Measurements from ENCODE around the gene ATG101. TPM values are rescaled to one million over a fixed set of nuclear protein-coding genes. Genes with fewer than 3 reads are reported as not detected.

ATG101 gene
- polyA plus RNA-seq, 1 experiment: 163 TPM

DNA sequence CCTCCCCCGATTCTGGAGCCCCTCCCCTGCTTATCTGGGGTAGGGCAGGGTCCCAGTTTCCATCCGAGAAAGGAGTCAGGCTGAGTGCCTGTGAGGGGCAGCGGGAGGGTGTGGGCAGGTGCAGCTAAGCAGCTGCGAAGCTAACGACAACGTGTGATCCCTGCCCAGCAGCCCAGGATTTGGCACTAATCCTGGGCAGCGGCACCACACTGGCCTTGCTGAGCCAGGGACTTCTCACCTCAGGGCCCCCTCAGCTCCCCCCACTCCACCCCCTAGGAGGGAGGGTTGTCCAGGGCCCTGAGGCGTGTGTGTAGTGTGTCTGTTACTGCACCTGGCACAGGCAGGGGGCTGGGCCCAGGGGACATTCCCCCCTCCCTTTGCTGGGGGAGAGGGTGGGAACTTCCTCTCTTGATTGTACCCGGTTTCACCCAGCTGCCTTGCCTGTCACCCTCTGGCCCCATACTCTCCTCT lies 11.5 kb downstream of the ATG101 start:
- TF ChIP-seq, protein P1, sequence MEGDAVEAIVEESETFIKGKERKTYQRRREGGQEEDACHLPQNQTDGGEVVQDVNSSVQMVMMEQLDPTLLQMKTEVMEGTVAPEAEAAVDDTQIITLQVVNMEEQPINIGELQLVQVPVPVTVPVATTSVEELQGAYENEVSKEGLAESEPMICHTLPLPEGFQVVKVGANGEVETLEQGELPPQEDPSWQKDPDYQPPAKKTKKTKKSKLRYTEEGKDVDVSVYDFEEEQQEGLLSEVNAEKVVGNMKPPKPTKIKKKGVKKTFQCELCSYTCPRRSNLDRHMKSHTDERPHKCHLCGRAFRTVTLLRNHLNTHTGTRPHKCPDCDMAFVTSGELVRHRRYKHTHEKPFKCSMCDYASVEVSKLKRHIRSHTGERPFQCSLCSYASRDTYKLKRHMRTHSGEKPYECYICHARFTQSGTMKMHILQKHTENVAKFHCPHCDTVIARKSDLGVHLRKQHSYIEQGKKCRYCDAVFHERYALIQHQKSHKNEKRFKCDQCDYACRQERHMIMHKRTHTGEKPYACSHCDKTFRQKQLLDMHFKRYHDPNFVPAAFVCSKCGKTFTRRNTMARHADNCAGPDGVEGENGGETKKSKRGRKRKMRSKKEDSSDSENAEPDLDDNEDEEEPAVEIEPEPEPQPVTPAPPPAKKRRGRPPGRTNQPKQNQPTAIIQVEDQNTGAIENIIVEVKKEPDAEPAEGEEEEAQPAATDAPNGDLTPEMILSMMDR (IDR thresholded peaks at IDR 0.05; ENCODE audit: insufficient read depth, low read depth, low read length): no peak
- H3K36me3 ChIP-seq (ENCODE audit: control insufficient read depth, insufficient read depth, low read length): peaks cover 9% of the 10 kb centered on the region
- DNase-seq (ENCODE audit: low read depth): no peak
- no peaks in the 10 kb centered on the region for H3K27me3 ChIP-seq (ENCODE audit: control insufficient read depth, insufficient read depth, low read length)
- no peak overlapping the region for H3K4me3 ChIP-seq (ENCODE audit: low read depth, low read length)
- CTCF ChIA-PET: interaction anchor here (0.9 to 25.8 kb wide), 13 partner anchors 10 to 198 kb away, joined by 3 to 974 read pairs (median 16); partner anchors contain the start of gene ATG101
- POLR2A ChIA-PET: interaction anchor here (1.9 kb wide), 1 partner anchor 49 kb away, joined by 5 read pairs; no protein-coding TSS in a partner anchor

DNA sequence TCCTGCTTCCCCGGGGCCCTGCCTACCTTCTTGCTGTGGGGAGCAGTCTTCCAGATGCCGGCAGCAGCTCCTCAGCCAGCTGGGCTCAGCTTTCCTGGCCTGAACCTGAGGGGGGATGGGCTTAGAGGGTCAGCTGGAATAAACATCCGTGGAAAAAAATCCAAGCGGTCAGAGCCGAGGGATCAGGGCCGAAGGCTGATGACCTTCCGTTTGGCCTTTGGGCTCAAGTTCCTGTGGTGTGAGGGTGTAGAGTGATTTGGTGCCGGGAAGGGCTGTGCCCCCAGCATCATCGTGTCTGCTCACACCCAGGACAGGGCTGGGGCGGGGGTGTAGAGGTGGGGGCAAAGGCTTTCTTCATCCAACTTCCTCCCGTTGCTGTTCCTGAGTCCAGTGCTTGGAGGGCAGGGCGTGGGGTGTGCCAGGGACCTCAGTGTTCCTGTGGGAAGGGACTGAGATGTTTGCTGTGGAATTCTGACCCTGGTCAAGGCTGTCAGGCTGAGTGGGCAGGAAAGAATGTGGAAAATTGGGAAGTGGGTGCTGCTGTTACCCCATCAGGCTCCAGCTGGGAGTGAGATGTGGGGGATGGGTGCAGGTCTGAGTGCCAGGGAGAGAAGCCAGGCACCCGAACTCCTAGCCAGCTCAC lies 12.4 kb downstream of the ATG101 start:
- TF ChIP-seq, protein P1 (IDR thresholded peaks at IDR 0.05; ENCODE audit: insufficient read depth, low read depth, low read length): no peak
- no peaks in the 10 kb centered on the region for H3K27me3 ChIP-seq (ENCODE audit: control insufficient read depth, insufficient read depth, low read length)
- ChIA-PET CTCF (interaction anchor here (0.9 to 25.8 kb wide), 29 partner anchors 8 to 197 kb away, joined by 3 to 974 read pairs (median 6); partner anchors contain the start of genes ATG101, NR4A1 and TAMALIN), POLR2A (interaction anchor here (0.6 to 1.9 kb wide), 3 partner anchors 49 to 1069 kb away, joined by 4 to 5 read pairs (median 5); no protein-coding TSS in a partner anchor)
- H3K4me3 ChIP-seq (ENCODE audit: low read depth, low read length): peak overlapping the region; percentile 4; the same call in 1 of the 2 replicates
- no peak for DNase-seq (ENCODE audit: low read depth)
- peaks cover 4% of the 10 kb centered on the region for H3K36me3 ChIP-seq (ENCODE audit: control insufficient read depth, insufficient read depth, low read length)

DNA sequence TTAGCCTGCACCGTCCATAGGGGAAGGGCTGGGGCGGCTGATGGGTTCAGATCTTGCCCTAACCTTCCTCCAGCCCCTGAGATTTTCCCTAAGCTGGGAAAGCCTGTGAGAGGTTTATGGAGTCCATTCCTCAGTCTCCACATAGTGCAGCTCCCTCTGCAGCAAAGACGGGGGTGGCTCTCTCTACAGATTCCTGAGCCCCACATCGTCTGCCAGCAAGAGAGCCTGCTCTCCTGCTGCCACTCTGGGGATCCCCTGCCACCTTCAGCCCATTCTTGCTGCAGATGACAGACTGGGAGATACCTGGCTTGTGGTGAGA lies 12.8 kb downstream of the ATG101 start:
- TF ChIP-seq, protein P1 (IDR thresholded peaks at IDR 0.05; ENCODE audit: insufficient read depth, low read depth, low read length): no peak
- ChIA-PET CTCF (interaction anchor here (0.6 to 25.8 kb wide), 38 partner anchors 9 to 800 kb away, joined by 3 to 974 read pairs (median 5); partner anchors contain the start of genes ATG101, NR4A1 and TAMALIN), POLR2A (interaction anchor here (1.1 to 1.9 kb wide), 2 partner anchors 50 to 57 kb away, joined by 5 to 7 read pairs; no protein-coding TSS in a partner anchor)
- Histone ChIP-seq H3K4me3 (ENCODE audit: low read depth, low read length) (no peak overlapping the region), H3K36me3 (ENCODE audit: control insufficient read depth, insufficient read depth, low read length) (peaks cover 1% of the 10 kb centered on the region; the same call in 1 of the 2 replicates), H3K27me3 (ENCODE audit: control insufficient read depth, insufficient read depth, low read length) (no peaks in the 10 kb centered on the region)
- no peak for DNase-seq (ENCODE audit: low read depth)

DNA sequence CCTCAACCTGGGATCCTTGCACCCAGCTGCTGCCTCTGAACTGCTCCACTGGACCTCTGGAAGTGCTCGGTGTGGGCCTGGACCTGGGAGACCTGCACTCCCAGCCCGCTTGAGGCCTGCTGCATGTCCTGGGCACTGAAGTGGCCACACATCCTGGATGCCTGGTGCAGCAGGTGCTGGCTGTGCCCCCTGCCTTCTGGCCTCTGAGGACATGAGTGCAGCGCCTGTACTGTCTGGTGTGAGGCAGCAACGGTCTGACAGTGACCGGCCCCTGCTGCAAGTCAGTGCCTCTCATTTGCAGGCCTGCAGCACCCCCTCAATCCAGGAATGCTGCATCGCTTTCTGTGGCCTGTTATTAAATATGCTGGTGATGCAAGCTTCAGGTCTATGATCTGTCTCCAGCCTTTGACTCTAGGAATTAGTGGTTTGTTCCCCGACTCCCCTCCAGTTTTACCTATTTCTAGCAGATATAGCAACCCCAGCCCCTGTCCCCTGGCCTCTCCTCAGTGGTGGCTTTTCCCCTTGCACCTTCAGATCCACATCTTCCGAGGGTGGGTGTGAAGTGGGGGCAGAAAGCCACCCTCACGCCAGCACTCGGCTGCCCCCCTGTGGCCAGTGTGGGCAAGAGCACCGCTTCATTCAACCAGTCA lies 13.3 kb downstream of the ATG101 start:
- POLR2A ChIA-PET: interaction anchor here (1.1 kb wide), 1 partner anchor 57 kb away, joined by 7 read pairs; no protein-coding TSS in a partner anchor
- Histone ChIP-seq H3K4me3 (ENCODE audit: low read depth, low read length) (no peak overlapping the region), H3K27me3 (ENCODE audit: control insufficient read depth, insufficient read depth, low read length) (no peaks in the 10 kb centered on the region), H3K36me3 (ENCODE audit: control insufficient read depth, insufficient read depth, low read length) (peaks cover 1% of the 10 kb centered on the region; the same call in 1 of the 2 replicates)
- DNase-seq (ENCODE audit: low read depth): no peak
- TF ChIP-seq, protein P1 (IDR thresholded peaks at IDR 0.05; ENCODE audit: insufficient read depth, low read depth, low read length): peak; percentile 99
- CTCF ChIA-PET: interaction anchor here (0.6 to 25.8 kb wide), 39 partner anchors 8 to 799 kb away, joined by 3 to 974 read pairs (median 5); partner anchors contain the start of genes ATG101, NR4A1 and TAMALIN

DNA sequence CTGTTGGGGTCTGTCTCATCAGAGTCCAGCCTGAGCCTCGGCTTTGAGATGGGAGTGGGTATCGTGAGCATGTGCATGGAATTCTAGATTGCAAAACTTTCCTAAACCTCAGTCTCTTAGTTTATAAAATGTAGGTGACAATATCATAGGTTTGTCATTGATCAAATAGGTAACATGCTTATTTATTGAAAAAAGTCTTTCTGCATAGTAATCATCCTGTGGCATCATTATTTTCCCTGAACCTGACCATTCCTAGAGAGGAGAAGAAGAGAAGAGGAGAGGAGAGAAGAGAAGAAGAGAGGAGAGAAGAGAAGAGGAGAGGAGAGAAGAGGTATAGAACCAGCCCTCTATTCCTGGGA lies 13.8 kb downstream of the ATG101 start:
- no peak overlapping the region for H3K4me3 ChIP-seq (ENCODE audit: low read depth, low read length)
- POLR2A ChIA-PET: interaction anchor here (1.1 kb wide), 1 partner anchor 58 kb away, joined by 7 read pairs; no protein-coding TSS in a partner anchor
- H3K27me3 ChIP-seq (ENCODE audit: control insufficient read depth, insufficient read depth, low read length): peaks cover 2% of the 10 kb centered on the region; the same call in 1 of the 2 replicates
- CTCF ChIA-PET: interaction anchor here (0.7 to 25.8 kb wide), 23 partner anchors 8 to 799 kb away, joined by 3 to 974 read pairs (median 8); partner anchors contain the start of genes ATG101, NR4A1 and TAMALIN
- TF ChIP-seq, protein P1 (IDR thresholded peaks at IDR 0.05; ENCODE audit: insufficient read depth, low read depth, low read length): no peak
- H3K36me3 ChIP-seq (ENCODE audit: control insufficient read depth, insufficient read depth, low read length): no peaks in the 10 kb centered on the region
- DNase-seq (ENCODE audit: low read depth): no peak

Data from BJ (cell line).